Motor neuron (in vitro differentiated cells): ENCODE results near the gene KNDC1. TPM values are rescaled to one million over a fixed set of nuclear protein-coding genes. Genes with fewer than 3 reads are reported as not detected.

Experiments
- ATAC-seq, 8 experiments: fragments of 200-7000 bp; cut with Tn5 transposase; replicated peaks in 6 of 8; 2 replicates each; pipeline ENCODE4 v1.8.0; 2021; ENCODE audit warnings: mild to moderate bottlenecking in 8 of 8, moderate library complexity in 8 of 8
- H3K27ac ChIP-seq, 2 donors: fragments of 250-450 bp; sonication (Bioruptor Pico); 2 replicates each; pipeline ENCODE4 v1.9.0; 2021; ENCODE audit warnings: antibody characterized with exemption in 2 of 2, mild to moderate bottlenecking in 2 of 2, moderate library complexity in 1 of 2
- H3K4me1 ChIP-seq, 2 donors: fragments of 250-450 bp; sonication (Bioruptor Pico); replicated peaks in 1 of 2; 2 replicates each; pipeline ENCODE4 v1.6.1; 2021; ENCODE audit warnings: antibody characterized with exemption in 2 of 2, mild to moderate bottlenecking in 2 of 2, moderate library complexity in 1 of 2
- H3K4me3 ChIP-seq, 5 donors: fragments of 250-450 bp; sonication (Bioruptor Pico); 2 replicates each; pipeline ENCODE4 v1.9.0; 2021; ENCODE audit warnings: antibody characterized with exemption in 5 of 5, mild to moderate bottlenecking in 5 of 5, moderate library complexity in 4 of 5
- WGBS, 10 experiments: fragments of 450-650 bp; shearing (Covaris generic); methylation state at CpG; one replicate each; pipeline ENCODE4 v1.0.0; 2022; 5-methylcytosine and 5-hydroxymethylcytosine counted together
- in situ Hi-C, 9 experiments: fragments of 400-800 bp; cut with MboI; loops; one replicate each; pipeline ENCODE4 v1.15.0; 2021; ENCODE audit warnings: low sequenced_read_pairs in 9 of 9, low pct_unique_long_range_greater_than_20kb in 2 of 9; ENCODE audit not compliant: unreplicated experiment in 9 of 9
- total RNA-seq, 8 experiments: library from RNA; unstranded; fragments of 300-600 nt; gene quantifications; 2 replicates each; pipeline versions ENCODE4 v1.2.3 to v1.2.4, GENCODE V29; 2022

The KNDC1 gene
- total RNA-seq, 8 experiments from 2014 or later, result 0.15 to 14.6 (median 4.2) TPM

- 0 to 21% (median 13%) methylated on average over 1 to 8 of the region's 9 CpGs; no CpG with 5 or more reads in 3 of the 10 experiments for WGBS, 10 experiments
- in situ Hi-C loops, result no loop called here
- peak in 7 of 8 experiments; percentile 56 to 92 (median 83) for ATAC-seq
- Histone ChIP-seq H3K4me1 (peaks cover 0 to 6% of the 10 kb centered on the region in 2 donors), H3K27ac (no peak overlapping the region), H3K4me3 (no peak overlapping the region)
Measured at GRCh38 chr10:133151543-133151972, 8.5 kb upstream of the KNDC1 start.

- in situ Hi-C loops, result no loop called here
- ATAC-seq, result no peak
- Histone ChIP-seq H3K4me1 (peaks cover 13 to 18% of the 10 kb centered on the region in 2 donors), H3K4me3 (no peak overlapping the region), H3K27ac (no peak overlapping the region)
- 28 to 100% (median 83%) methylated on average over 1 to 4 of the region's 4 CpGs; no CpG with 5 or more reads in 1 of the 10 experiments for WGBS, 10 experiments
Measured at GRCh38 chr10:133154411-133154810, 5.6 kb upstream of the KNDC1 start.

GRCh38 chr10:133154996-133155778, 4.8 kb upstream of the KNDC1 start:
- Histone ChIP-seq H3K4me1 (peaks cover 16 to 20% of the 10 kb centered on the region in 2 donors), H3K27ac (no peak overlapping the region), H3K4me3 (no peak overlapping the region)
- in situ Hi-C loops, result no loop called here
- no peak for ATAC-seq
- 41 to 96% (median 83%) methylated on average over 1 to 13 of the region's 30 CpGs; no CpG with 5 or more reads in 1 of the 10 experiments for WGBS, 10 experiments

- ATAC-seq, result no peak
- Histone ChIP-seq H3K27ac (no peak overlapping the region), H3K4me3 (no peak overlapping the region), H3K4me1 (peaks cover 20 to 25% of the 10 kb centered on the region in 2 donors)
- 16 to 100% (median 74%) methylated on average over 1 to 17 of the region's 24 CpGs; no CpG with 5 or more reads in 1 of the 10 experiments for WGBS, 10 experiments
- in situ Hi-C loops, result no loop called here
Measured at GRCh38 chr10:133156674-133157579, 3.1 kb upstream of the KNDC1 start.

GRCh38 chr10:133157662-133158436, 2.2 kb upstream of the KNDC1 start:
- Histone ChIP-seq H3K4me3 (no peak overlapping the region), H3K4me1 (peaks cover 17 to 31% of the 10 kb centered on the region in 2 donors), H3K27ac (no peak overlapping the region)
- ATAC-seq, result no peak
- in situ Hi-C loops, result no loop called here
- WGBS, 10 experiments, result 4 to 93% (median 50%) methylated on average over 1 to 13 of the region's 34 CpGs; no CpG with 5 or more reads in 4 of the 10 experiments

- no peak overlapping the region for H3K27ac ChIP-seq
- in situ Hi-C loops, result no loop called here
- WGBS, 10 experiments, result 10 to 100% (median 73%) methylated on average over 1 to 6 of the region's 12 CpGs; no CpG with 5 or more reads in 6 of the 10 experiments
- no peak overlapping the region for H3K4me3 ChIP-seq
- peaks cover 17 to 31% of the 10 kb centered on the region in 2 donors for H3K4me1 ChIP-seq
- ATAC-seq, result no peak
Measured at GRCh38 chr10:133158437-133158755, 1.6 kb upstream of the KNDC1 start.

GRCh38 chr10:133158756-133159610, 1.0 kb upstream of the KNDC1 start:
- H3K4me1 ChIP-seq, result peaks cover 17 to 31% of the 10 kb centered on the region in 2 donors
- 0 to 90% (median 26%) methylated on average over 1 to 5 of the region's 23 CpGs; no CpG with 5 or more reads in 7 of the 10 experiments for WGBS, 10 experiments
- H3K27ac ChIP-seq, result peak overlapping the region in 1 of 2 donors; percentile 83
- peak overlapping the region in 2 of 5 donors; percentile 61 to 87 for H3K4me3 ChIP-seq
- in situ Hi-C loops, result no loop called here
- ATAC-seq, result peak; percentile 4 to 74 (median 64)

- 0% methylated on average over 1 of the region's 18 CpGs; no CpG with 5 or more reads in 9 of the 10 experiments for WGBS, 10 experiments
- H3K4me1 ChIP-seq, result peaks cover 17 to 31% of the 10 kb centered on the region in 2 donors
- H3K4me3 ChIP-seq, result peak overlapping the region; percentile 48 to 87 (median 61)
- ATAC-seq, result peak in 2 of 8 experiments; percentile 32 to 42
- H3K27ac ChIP-seq, result peak overlapping the region in 1 of 2 donors; percentile 83
- in situ Hi-C loops, result no loop called here
Measured at GRCh38 chr10:133159611-133159949, 439 bp upstream of the KNDC1 start.

GRCh38 chr10:133160826-133161471, 930 bp downstream of the KNDC1 start:
- ATAC-seq, result peak in 5 of 8 experiments; percentile 1 to 10 (median 2)
- 3 to 20% methylated on average over 2 to 7 of the region's 29 CpGs; no CpG with 5 or more reads in 8 of the 10 experiments for WGBS, 10 experiments
- peak overlapping the region in 1 of 2 donors; percentile 83 for H3K27ac ChIP-seq
- peak overlapping the region; percentile 48 to 87 (median 61) for H3K4me3 ChIP-seq
- in situ Hi-C loops, result no loop called here
- peaks cover 17 to 31% of the 10 kb centered on the region in 2 donors for H3K4me1 ChIP-seq

- Histone ChIP-seq H3K4me3 (peak overlapping the region; percentile 48 to 87 (median 61)), H3K4me1 (peaks cover 17 to 31% of the 10 kb centered on the region in 2 donors)
- ATAC-seq, result peak in 6 of 8 experiments; percentile 1 to 30 (median 6)
Measured at GRCh38 chr10:133161486-133162109, 1.6 kb downstream of the KNDC1 start.

More at GRCh38 chr10:133161486-133162109, 1.6 kb downstream of the KNDC1 start:
- 10 to 80% methylated on average over 1 to 2 of the region's 33 CpGs; no CpG with 5 or more reads in 8 of the 10 experiments for WGBS, 10 experiments
- peak overlapping the region in 1 of 2 donors; percentile 83 for H3K27ac ChIP-seq
- in situ Hi-C loops, result no loop called here
